ENCODE measurements around the gene RNF144B. TPM values are rescaled to one million over a fixed set of nuclear protein-coding genes. Genes with fewer than 3 reads are reported as not detected.

Gene RNF144B
- total RNA-seq, 1 donor from 2014 or later: 7.2 TPM

- H3K9me3 Mint-ChIP-seq (ENCODE audit: unreplicated experiment): peaks cover 4% of the 10 kb centered on the region
- TF ChIP-seq EZH2 (IDR thresholded peaks at IDR 0.05; ENCODE audit: insufficient read depth, low read length): no peak
- TF ChIP-seq CTCF (IDR thresholded peaks at IDR 0.05; ENCODE audit: insufficient read depth, low read depth, low read length): no peak
- Histone ChIP-seq H3K9me3 (ENCODE audit: insufficient read depth, low read depth, low read length) (no peaks in the 10 kb centered on the region), H3K27ac (ENCODE audit: low read depth, low read length) (no peak overlapping the region), H2AFZ (ENCODE audit: low read depth, low read length) (no peak overlapping the region), H3K36me3 (ENCODE audit: insufficient read depth, low read length) (no peaks in the 10 kb centered on the region), H3K9ac (ENCODE audit: low read length) (no peak overlapping the region), H3K27me3 (ENCODE audit: insufficient read depth, low read length) (no peaks in the 10 kb centered on the region), H3K4me2 (ENCODE audit: low read length) (no peak overlapping the region), H3K4me1 (ENCODE audit: insufficient read depth, low read length) (no peaks in the 10 kb centered on the region), H3K79me2 (ENCODE audit: insufficient read depth, low read length) (no peaks in the 10 kb centered on the region), H4K20me1 (ENCODE audit: insufficient read depth, low read length) (no peaks in the 10 kb centered on the region), H3K4me3 (ENCODE audit: insufficient read depth, low read depth, low read length) (no peak overlapping the region)
- H3K27me3 Mint-ChIP-seq (ENCODE audit: low read depth, unreplicated experiment): no peaks in the 10 kb centered on the region
- no peaks in the 10 kb centered on the region for H3K4me1 Mint-ChIP-seq (ENCODE audit: low read depth, unreplicated experiment)
- FAIRE-seq: no peak
- no peak overlapping the region for H3K4me3 Mint-ChIP-seq (ENCODE audit: unreplicated experiment)
- peaks cover 6% of the 10 kb centered on the region for H3K36me3 Mint-ChIP-seq (ENCODE audit: low read depth, unreplicated experiment)
- no peak for DNase-seq (ENCODE audit: low read depth)
- H3K27ac Mint-ChIP-seq (ENCODE audit: unreplicated experiment): no peak overlapping the region
These were observed 78.4 kb downstream of the RNF144B start for GRCh38 chr6:18465410-18466154.

GRCh38 chr6:18467741-18468502 lies 80.8 kb downstream of the RNF144B start:
- no peaks in the 10 kb centered on the region for H3K36me3 ChIP-seq (ENCODE audit: insufficient read depth, low read length)
- H2AFZ ChIP-seq (ENCODE audit: low read depth, low read length): no peak overlapping the region
- H3K9ac ChIP-seq (ENCODE audit: low read length): no peak overlapping the region
- H4K20me1 ChIP-seq (ENCODE audit: insufficient read depth, low read length): no peaks in the 10 kb centered on the region
- Mint-ChIP-seq H3K36me3 (ENCODE audit: low read depth, unreplicated experiment) (peaks cover 8% of the 10 kb centered on the region), H3K9me3 (ENCODE audit: unreplicated experiment) (peaks cover 2% of the 10 kb centered on the region), H3K4me3 (ENCODE audit: unreplicated experiment) (no peak overlapping the region), H3K4me1 (ENCODE audit: low read depth, unreplicated experiment) (no peaks in the 10 kb centered on the region), H3K27ac (ENCODE audit: unreplicated experiment) (no peak overlapping the region), H3K27me3 (ENCODE audit: low read depth, unreplicated experiment) (no peaks in the 10 kb centered on the region)
- no peak for TF ChIP-seq CTCF (IDR thresholded peaks at IDR 0.05; ENCODE audit: insufficient read depth, low read depth, low read length)
- no peak overlapping the region for H3K4me2 ChIP-seq (ENCODE audit: low read length)
- DNase-seq (ENCODE audit: low read depth) (no peak), FAIRE-seq (no peak)
- no peaks in the 10 kb centered on the region for H3K27me3 ChIP-seq (ENCODE audit: insufficient read depth, low read length)
- no peaks in the 10 kb centered on the region for H3K79me2 ChIP-seq (ENCODE audit: insufficient read depth, low read length)
- no peak overlapping the region for H3K27ac ChIP-seq (ENCODE audit: low read depth, low read length)
- no peaks in the 10 kb centered on the region for H3K4me1 ChIP-seq (ENCODE audit: insufficient read depth, low read length)
- H3K9me3 ChIP-seq (ENCODE audit: insufficient read depth, low read depth, low read length): no peaks in the 10 kb centered on the region
- no peak overlapping the region for H3K4me3 ChIP-seq (ENCODE audit: insufficient read depth, low read depth, low read length)

GRCh38 chr6:18468503-18468843 lies 81.3 kb downstream of the RNF144B start:
- H3K4me2 ChIP-seq (ENCODE audit: low read length): no peak overlapping the region
- no peak overlapping the region for H3K27ac ChIP-seq (ENCODE audit: low read depth, low read length)
- Mint-ChIP-seq H3K36me3 (ENCODE audit: low read depth, unreplicated experiment) (peaks cover 8% of the 10 kb centered on the region), H3K27me3 (ENCODE audit: low read depth, unreplicated experiment) (no peaks in the 10 kb centered on the region), H3K4me1 (ENCODE audit: low read depth, unreplicated experiment) (no peaks in the 10 kb centered on the region), H3K4me3 (ENCODE audit: unreplicated experiment) (no peak overlapping the region), H3K9me3 (ENCODE audit: unreplicated experiment) (peaks cover 2% of the 10 kb centered on the region), H3K27ac (ENCODE audit: unreplicated experiment) (no peak overlapping the region)
- H4K20me1 ChIP-seq (ENCODE audit: insufficient read depth, low read length): no peaks in the 10 kb centered on the region
- no peak for DNase-seq (ENCODE audit: low read depth)
- H3K4me3 ChIP-seq (ENCODE audit: insufficient read depth, low read depth, low read length): no peak overlapping the region
- H3K9me3 ChIP-seq (ENCODE audit: insufficient read depth, low read depth, low read length): no peaks in the 10 kb centered on the region
- no peaks in the 10 kb centered on the region for H3K4me1 ChIP-seq (ENCODE audit: insufficient read depth, low read length)
- TF ChIP-seq CTCF (IDR thresholded peaks at IDR 0.05; ENCODE audit: insufficient read depth, low read depth, low read length): no peak
- TF ChIP-seq EZH2 (IDR thresholded peaks at IDR 0.05; ENCODE audit: insufficient read depth, low read length): no peak
- H3K36me3 ChIP-seq (ENCODE audit: insufficient read depth, low read length): no peaks in the 10 kb centered on the region
- no peak for FAIRE-seq
- no peaks in the 10 kb centered on the region for H3K79me2 ChIP-seq (ENCODE audit: insufficient read depth, low read length)
- no peak overlapping the region for H2AFZ ChIP-seq (ENCODE audit: low read depth, low read length)
- no peaks in the 10 kb centered on the region for H3K27me3 ChIP-seq (ENCODE audit: insufficient read depth, low read length)
- no peak overlapping the region for H3K9ac ChIP-seq (ENCODE audit: low read length)

Measured in astrocyte (in vitro differentiated cells and primary cell).